ENCODE data around the gene SH3RF2.

The SH3RF2 gene

GRCh38 chr5:146032911-146033310 lies 96.5 kb downstream of the SH3RF2 start:
- H3K4ac ChIP-seq (ENCODE audit: low read depth, low read length) = no peak overlapping the region
- no CpG with 5 or more reads among the region's 3 CpGs for WGBS (ENCODE audit: extremely low coverage, insufficient coverage, insufficient read length)
- no peak overlapping the region for H3K4me2 ChIP-seq (ENCODE audit: low read length)
- no peaks in the 10 kb centered on the region for H3K9me3 ChIP-seq (ENCODE audit: insufficient read depth, low read depth, low read length)
- no peaks in the 10 kb centered on the region for H3K79me2 ChIP-seq (ENCODE audit: control insufficient read depth, insufficient read depth, low read length, poor library complexity)
- no peaks in the 10 kb centered on the region for H3K27me3 ChIP-seq (ENCODE audit: insufficient read depth, low read length)
- no peak overlapping the region for H2AFZ ChIP-seq (ENCODE audit: insufficient read depth, low read length, poor library complexity)
- H2BK12ac ChIP-seq (ENCODE audit: low read length) = no peak overlapping the region
- H3K23ac ChIP-seq (ENCODE audit: low read length) = no peak overlapping the region
- no peak overlapping the region for H2BK5ac ChIP-seq (ENCODE audit: low read depth, low read length, poor library complexity)
- no peak overlapping the region for H3K9ac ChIP-seq (ENCODE audit: low read length)
- H4K12ac ChIP-seq (ENCODE audit: low read depth, low read length) = no peak overlapping the region
- H3K4me3 ChIP-seq (ENCODE audit: low read depth, low read length) = no peak overlapping the region
- no peaks in the 10 kb centered on the region for H3K36me3 ChIP-seq (ENCODE audit: control insufficient read depth in 1 of 2, insufficient read depth in 2 of 2, low read length in 2 of 2)
- DNase-seq = peak; percentile 64 to 93
- H2AK5ac ChIP-seq (ENCODE audit: low read length) = no peak overlapping the region
- H3K14ac ChIP-seq (ENCODE audit: low read length) = no peak overlapping the region
- no peak overlapping the region for H4K8ac ChIP-seq (ENCODE audit: low read depth, low read length)
- no peaks in the 10 kb centered on the region for H3K4me1 ChIP-seq (ENCODE audit: control insufficient read depth in 1 of 2, insufficient read depth in 2 of 2, low read length in 2 of 2)
- no peak overlapping the region for H3K27ac ChIP-seq (ENCODE audit: low read depth, low read length)
- no peaks in the 10 kb centered on the region for H3K79me1 ChIP-seq (ENCODE audit: low read length)
- no peak overlapping the region for H2BK120ac ChIP-seq (ENCODE audit: insufficient read depth, low read length, poor library complexity)
- no peak overlapping the region for H4K91ac ChIP-seq (ENCODE audit: low read depth, low read length)
- H3K18ac ChIP-seq (ENCODE audit: low read length) = no peak overlapping the region

- H2AFZ ChIP-seq (ENCODE audit: insufficient read depth, low read length, poor library complexity) = no peak overlapping the region
- no peak overlapping the region for H3K27ac ChIP-seq (ENCODE audit: low read depth, low read length)
- no peaks in the 10 kb centered on the region for H3K27me3 ChIP-seq (ENCODE audit: insufficient read depth, low read length)
- no peak for DNase-seq
- H3K23ac ChIP-seq (ENCODE audit: low read length) = no peak overlapping the region
- H4K12ac ChIP-seq (ENCODE audit: low read depth, low read length) = no peak overlapping the region
- WGBS (ENCODE audit: extremely low coverage, insufficient coverage, insufficient read length) = no CpG with 5 or more reads among the region's 2 CpGs
- H3K36me3 ChIP-seq (ENCODE audit: control insufficient read depth in 1 of 2, insufficient read depth in 2 of 2, low read length in 2 of 2) = no peaks in the 10 kb centered on the region
- no peak overlapping the region for H3K14ac ChIP-seq (ENCODE audit: low read length)
- no peaks in the 10 kb centered on the region for H3K79me1 ChIP-seq (ENCODE audit: low read length)
- H3K4me1 ChIP-seq (ENCODE audit: control insufficient read depth in 1 of 2, insufficient read depth in 2 of 2, low read length in 2 of 2) = no peaks in the 10 kb centered on the region
- H4K91ac ChIP-seq (ENCODE audit: low read depth, low read length) = no peak overlapping the region
- H3K79me2 ChIP-seq (ENCODE audit: control insufficient read depth, insufficient read depth, low read length, poor library complexity) = no peaks in the 10 kb centered on the region
- H3K4me2 ChIP-seq (ENCODE audit: low read length) = no peak overlapping the region
- H4K8ac ChIP-seq (ENCODE audit: low read depth, low read length) = no peak overlapping the region
- no peak overlapping the region for H2AK5ac ChIP-seq (ENCODE audit: low read length)
- no peak overlapping the region for H3K18ac ChIP-seq (ENCODE audit: low read length)
- no peak overlapping the region for H3K4ac ChIP-seq (ENCODE audit: low read depth, low read length)
- no peaks in the 10 kb centered on the region for H3K9me3 ChIP-seq (ENCODE audit: insufficient read depth, low read depth, low read length)
- H2BK5ac ChIP-seq (ENCODE audit: low read depth, low read length, poor library complexity) = no peak overlapping the region
- no peak overlapping the region for H2BK12ac ChIP-seq (ENCODE audit: low read length)
- H3K9ac ChIP-seq (ENCODE audit: low read length) = no peak overlapping the region
- no peak overlapping the region for H2BK120ac ChIP-seq (ENCODE audit: insufficient read depth, low read length, poor library complexity)
- no peak overlapping the region for H3K4me3 ChIP-seq (ENCODE audit: low read depth, low read length)
These were observed 97.7 kb downstream of the SH3RF2 start for GRCh38 chr5:146034127-146034526.

- Histone ChIP-seq H3K27me3 (ENCODE audit: insufficient read depth, low read length) (no peaks in the 10 kb centered on the region), H3K23ac (ENCODE audit: low read length) (no peak overlapping the region), H4K91ac (ENCODE audit: low read depth, low read length) (no peak overlapping the region), H3K9me3 (ENCODE audit: insufficient read depth, low read depth, low read length) (no peaks in the 10 kb centered on the region), H3K4me3 (ENCODE audit: low read depth, low read length) (no peak overlapping the region), H3K4ac (ENCODE audit: low read depth, low read length) (no peak overlapping the region), H3K79me2 (ENCODE audit: control insufficient read depth, insufficient read depth, low read length, poor library complexity) (no peaks in the 10 kb centered on the region), H3K14ac (ENCODE audit: low read length) (no peak overlapping the region), H4K8ac (ENCODE audit: low read depth, low read length) (no peak overlapping the region), H2AFZ (ENCODE audit: insufficient read depth, low read length, poor library complexity) (no peak overlapping the region), H2BK5ac (ENCODE audit: low read depth, low read length, poor library complexity) (no peak overlapping the region), H3K4me1 (ENCODE audit: control insufficient read depth in 1 of 2, insufficient read depth in 2 of 2, low read length in 2 of 2) (no peaks in the 10 kb centered on the region), H2BK12ac (ENCODE audit: low read length) (no peak overlapping the region), H3K9ac (ENCODE audit: low read length) (no peak overlapping the region), H3K79me1 (ENCODE audit: low read length) (no peaks in the 10 kb centered on the region), H3K27ac (ENCODE audit: low read depth, low read length) (no peak overlapping the region), H2AK5ac (ENCODE audit: low read length) (no peak overlapping the region), H3K4me2 (ENCODE audit: low read length) (no peak overlapping the region), H4K12ac (ENCODE audit: low read depth, low read length) (no peak overlapping the region), H2BK120ac (ENCODE audit: insufficient read depth, low read length, poor library complexity) (no peak overlapping the region), H3K36me3 (ENCODE audit: control insufficient read depth in 1 of 2, insufficient read depth in 2 of 2, low read length in 2 of 2) (no peaks in the 10 kb centered on the region), H3K18ac (ENCODE audit: low read length) (no peak overlapping the region)
- WGBS (ENCODE audit: extremely low coverage, insufficient coverage, insufficient read length) = no CpG with 5 or more reads among the region's 4 CpGs
- DNase-seq = no peak
These were observed 98.2 kb downstream of the SH3RF2 start for GRCh38 chr5:146034605-146035004.

GRCh38 chr5:146039420-146039819 lies 103.0 kb downstream of the SH3RF2 start:
- H3K18ac ChIP-seq (ENCODE audit: low read length) = no peak overlapping the region
- no peak overlapping the region for H4K12ac ChIP-seq (ENCODE audit: low read depth, low read length)
- H4K91ac ChIP-seq (ENCODE audit: low read depth, low read length) = no peak overlapping the region
- H2AK5ac ChIP-seq (ENCODE audit: low read length) = no peak overlapping the region
- H3K79me2 ChIP-seq (ENCODE audit: control insufficient read depth, insufficient read depth, low read length, poor library complexity) = no peaks in the 10 kb centered on the region
- no peak overlapping the region for H2BK5ac ChIP-seq (ENCODE audit: low read depth, low read length, poor library complexity)
- no peaks in the 10 kb centered on the region for H3K79me1 ChIP-seq (ENCODE audit: low read length)
- H4K8ac ChIP-seq (ENCODE audit: low read depth, low read length) = no peak overlapping the region
- no peaks in the 10 kb centered on the region for H3K36me3 ChIP-seq (ENCODE audit: control insufficient read depth in 1 of 2, insufficient read depth in 2 of 2, low read length in 2 of 2)
- no CpG with 5 or more reads among the region's 3 CpGs for WGBS (ENCODE audit: extremely low coverage, insufficient coverage, insufficient read length)
- no peak overlapping the region for H3K4ac ChIP-seq (ENCODE audit: low read depth, low read length)
- no peak overlapping the region for H3K9ac ChIP-seq (ENCODE audit: low read length)
- no peak overlapping the region for H3K23ac ChIP-seq (ENCODE audit: low read length)
- H2BK12ac ChIP-seq (ENCODE audit: low read length) = no peak overlapping the region
- H3K27ac ChIP-seq (ENCODE audit: low read depth, low read length) = no peak overlapping the region
- no peak overlapping the region for H2BK120ac ChIP-seq (ENCODE audit: insufficient read depth, low read length, poor library complexity)
- H3K4me3 ChIP-seq (ENCODE audit: low read depth, low read length) = no peak overlapping the region
- no peak overlapping the region for H3K4me2 ChIP-seq (ENCODE audit: low read length)
- no peaks in the 10 kb centered on the region for H3K9me3 ChIP-seq (ENCODE audit: insufficient read depth, low read depth, low read length)
- peaks cover 2 to 3% of the 10 kb centered on the region in 2 experiments for H3K4me1 ChIP-seq (ENCODE audit: control insufficient read depth in 1 of 2, insufficient read depth in 2 of 2, low read length in 2 of 2)
- H3K14ac ChIP-seq (ENCODE audit: low read length) = no peak overlapping the region
- H3K27me3 ChIP-seq (ENCODE audit: insufficient read depth, low read length) = no peaks in the 10 kb centered on the region
- DNase-seq = no peak
- no peak overlapping the region for H2AFZ ChIP-seq (ENCODE audit: insufficient read depth, low read length, poor library complexity)
